HCEC 1CT (cell line): Measurements from ENCODE around the gene RPS10.
"Not testable (repeated sequence)": the region's sequence is repeated elsewhere in the genome, so short reads cannot be mapped to it uniquely, and the experiment has no call there.

Experiments
- DNase-seq: peaks from one replicate; pipeline ENCODE4 v3.0.0-alpha.2; 2017

The RPS10 gene

GRCh38 chr6:34391786-34392496, 33.9 kb downstream of the RPS10 start:
- DNase-seq = peak; percentile 69

GRCh38 chr6:34391473-34391785, 34.4 kb downstream of the RPS10 start:
- no peak for DNase-seq

GRCh38 chr6:34390531-34391472, 35.1 kb downstream of the RPS10 start:
- DNase-seq = peak; percentile 74

- no peak for DNase-seq
Observed at GRCh38 chr6:34389034-34389433, 36.8 kb downstream of the RPS10 start.

GRCh38 chr6:34388421-34388820, 37.4 kb downstream of the RPS10 start:
- no peak for DNase-seq

- DNase-seq = peak; percentile 91
Observed at GRCh38 chr6:34386316-34387137, 39.3 kb downstream of the RPS10 start.

- no peak for DNase-seq
Observed at GRCh38 chr6:34385793-34386195, 40.1 kb downstream of the RPS10 start.

GRCh38 chr6:34384321-34385153, 41.3 kb downstream of the RPS10 start:
- no peak for DNase-seq

GRCh38 chr6:34383656-34384320, 42.1 kb downstream of the RPS10 start:
- no peak for DNase-seq

- peak; percentile 35 for DNase-seq
Observed at GRCh38 chr6:34383161-34383631, 42.7 kb downstream of the RPS10 start.

GRCh38 chr6:34381081-34381480, 44.8 kb downstream of the RPS10 start:
- peak; percentile 38 for DNase-seq

GRCh38 chr6:34378470-34378869, 47.4 kb downstream of the RPS10 start:
- DNase-seq = peak; percentile 37

- DNase-seq = no peak
Observed at GRCh38 chr6:34377984-34378383, 47.9 kb downstream of the RPS10 start.

- DNase-seq = not testable (repeated sequence)
Observed at GRCh38 chr6:34377571-34377970, 48.3 kb downstream of the RPS10 start.

GRCh38 chr6:34375833-34376232, 50.0 kb downstream of the RPS10 start:
- no peak for DNase-seq

GRCh38 chr6:34374508-34374907, 51.4 kb downstream of the RPS10 start:
- no peak for DNase-seq

- DNase-seq = no peak
Observed at GRCh38 chr6:34374069-34374468, 51.8 kb downstream of the RPS10 start.

GRCh38 chr6:34373511-34373910, 52.4 kb downstream of the RPS10 start:
- DNase-seq = no peak

- not testable (repeated sequence) for DNase-seq
Observed at GRCh38 chr6:34371865-34372264, 54.0 kb downstream of the RPS10 start.

- DNase-seq = no peak
Observed at GRCh38 chr6:34370361-34370760, 55.5 kb downstream of the RPS10 start.

GRCh38 chr6:34369385-34369784, 56.5 kb downstream of the RPS10 start:
- DNase-seq = no peak
